B cell (primary cell): ENCODE results near the gene CKS2. TPM values are rescaled to one million over a fixed set of nuclear protein-coding genes. Genes with fewer than 3 reads are reported as not detected.
A peak's percentile ranks its signal among the peaks of the same experiment; 100 is the strongest.

ENCODE experiments used
- ATAC-seq: fragments of 200-7000 bp; cut with Tn5 transposase; one replicate; pipeline ENCODE4 v1.10.0; 2021; ENCODE audit warnings: low read depth, mild to moderate bottlenecking, moderate number of reproducible peaks, moderate library complexity
- CTCF ChIA-PET: fragments of 350-600 bp; sonication (Branson Sonifier 250); formaldehyde crosslinking; loops from one replicate; lab custom pipeline; 2021; ENCODE audit warnings: antibody characterized with exemption, inconsistent platforms; lab: Charles Lee
- POLR2A ChIA-PET: fragments of 350-600 bp; sonication (Branson Sonifier 250); formaldehyde crosslinking; loops from one replicate; lab custom pipeline; 2021; ENCODE audit warnings: antibody characterized with exemption; lab: Charles Lee
- DNase-seq: peaks from one replicate; pipeline ENCODE4 v3.0.0; 2013
- H2AFZ ChIP-seq: 2 replicates; pipeline ENCODE4 v1.6.1; 2012; ENCODE audit warnings: mild to moderate bottlenecking, low read depth, low read length; ENCODE audit not compliant: insufficient read depth, poor library complexity, severe bottlenecking
- H3K27ac ChIP-seq, 2 donors: 1 replicate in 1 of 2; 2 replicates in 1 of 2; pipeline ENCODE4 v1.5.1; 2012 to 2013; ENCODE audit warnings: low read length in 2 of 2, mild to moderate bottlenecking in 2 of 2, moderate library complexity in 1 of 2
- H3K27me3 ChIP-seq, 4 experiments: fragments of 200-600 bp in 1 of 4; sonication (generic) in 1 of 4; replicated peaks in 1 of 4; 1 replicate in 2 of 4; 2 replicates in 2 of 4; pipeline versions ENCODE4 v1.6.1 to v1.7.0; 2013 to 2016; ENCODE audit warnings: low read length in 3 of 4, mild to moderate bottlenecking in 2 of 4, mixed read lengths in 1 of 4, moderate library complexity in 1 of 4; ENCODE audit not compliant: insufficient read depth in 4 of 4, control insufficient read depth in 3 of 4; ENCODE audit errors: control extremely low read depth in 1 of 4
- H3K36me3 ChIP-seq, 2 experiments: replicated peaks in 1 of 2; 1 replicate in 1 of 2; 2 replicates in 1 of 2; pipeline versions ENCODE4 v1.6.1 to v1.7.1; 2013; ENCODE audit warnings: low read length in 1 of 2; ENCODE audit not compliant: insufficient read depth in 2 of 2, control insufficient read depth in 1 of 2; ENCODE audit errors: control extremely low read depth in 1 of 2, extremely low read depth in 1 of 2
- H3K4me1 ChIP-seq, 2 donors: fragments of 200-600 bp in 1 of 2; sonication (generic) in 1 of 2; 1 replicate in 1 of 2; 2 replicates in 1 of 2; pipeline versions ENCODE4 v1.5.1 to v1.6.1; 2013 to 2017; ENCODE audit warnings: low read length in 2 of 2; ENCODE audit not compliant: control insufficient read depth in 2 of 2, insufficient read depth in 2 of 2
- H3K4me2 ChIP-seq: replicated peaks from 2 replicates; pipeline ENCODE3; 2012; ENCODE audit warnings: mild to moderate bottlenecking, low read depth, low read length; ENCODE audit not compliant: poor library complexity, severe bottlenecking
- H3K4me3 ChIP-seq, 5 experiments: fragments of 200-600 bp in 1 of 5; sonication (generic) in 1 of 5; 1 replicate in 3 of 5; 2 replicates in 2 of 5; pipeline versions ENCODE4 v1.5.1 to v1.7.0; 2011 to 2016; ENCODE audit warnings: low read length in 4 of 5, mild to moderate bottlenecking in 4 of 5, low read depth in 2 of 5, control low read depth in 1 of 5, moderate library complexity in 1 of 5; ENCODE audit not compliant: insufficient read depth in 1 of 5; ENCODE audit errors: control extremely low read depth in 1 of 5, extremely low read depth in 1 of 5
- H3K79me2 ChIP-seq: fragments of 200-600 bp; sonication (generic); one replicate; pipeline ENCODE4 v1.6.0; 2016; ENCODE audit warnings: low read length; ENCODE audit not compliant: control insufficient read depth, insufficient read depth
- H3K9ac ChIP-seq: fragments of 200-600 bp; sonication (generic); 2 replicates; pipeline ENCODE4 v1.6.1; 2017; ENCODE audit warnings: mild to moderate bottlenecking, low read length, moderate library complexity
- H3K9me3 ChIP-seq, 3 donors: one replicate each; pipeline versions ENCODE4 v1.6.1 to v1.7.1; 2013; ENCODE audit warnings: low read length in 2 of 3; ENCODE audit not compliant: control insufficient read depth in 2 of 3, insufficient read depth in 1 of 3; ENCODE audit errors: control extremely low read depth in 1 of 3
- H4K20me1 ChIP-seq: 2 replicates; pipeline ENCODE4 v1.6.0; 2012; ENCODE audit warnings: mild to moderate bottlenecking, low read length; ENCODE audit not compliant: insufficient read depth, control insufficient read depth, poor library complexity, severe bottlenecking
- H3K27ac Mint-ChIP-seq: one replicate; pipeline ENCODE4 v1.8.0; 2021; ENCODE audit warnings: mixed read lengths
- H3K27me3 Mint-ChIP-seq: one replicate; pipeline ENCODE4 v1.8.0; 2021; ENCODE audit warnings: mixed read lengths
- H3K4me1 Mint-ChIP-seq: one replicate; pipeline ENCODE4 v1.8.0; 2021; ENCODE audit warnings: mixed read lengths
- H3K4me3 Mint-ChIP-seq: one replicate; pipeline ENCODE4 v1.8.0; 2021; ENCODE audit warnings: mixed read lengths
- H3K9me3 Mint-ChIP-seq: one replicate; pipeline ENCODE4 v1.8.0; 2022; ENCODE audit warnings: mixed read lengths; ENCODE audit not compliant: insufficient read depth
- CTCF ChIP-seq: fragments of 200-600 bp; IDR thresholded peaks from one replicate; pipeline ENCODE4 v1.8.0; 2022; ENCODE audit warnings: antibody characterized with exemption, mild to moderate bottlenecking
- EZH2 ChIP-seq: IDR thresholded peaks from 2 replicates; pipeline ENCODE4 v1.6.1; 2012; ENCODE audit warnings: borderline replicate concordance, low read depth, mild to moderate bottlenecking, moderate library complexity, low read length; ENCODE audit not compliant: insufficient read depth, poor library complexity, severe bottlenecking
- WGBS: methylation state at CpG from one replicate; pipeline ENCODE4 v1.1.5; 2013; ENCODE audit warnings: missing lambda C conversion rate; ENCODE audit not compliant: insufficient coverage; 5-methylcytosine and 5-hydroxymethylcytosine counted together
- intact Hi-C: fragments of 100-400 bp; cut with micrococcal nuclease; formaldehyde crosslinking; loops from one replicate; pipeline ENCODE4 v1.10.0; 2022
- polyA plus RNA-seq: library from polyadenylated mRNA; depleted of rRNA; stranded (reverse); fragments of >200 nt; gene quantifications from 2 replicates; pipeline ENCODE4 v1.2.3, GENCODE V29; 2012
- total RNA-seq, 2 donors: library from RNA; stranded (reverse); fragments of 120-200 nt in 1 of 2; gene quantifications; 1 replicate in 1 of 2; 2 replicates in 1 of 2; pipeline versions ENCODE4 v1.2.3 to v1.2.4, GENCODE V29; 2013 to 2022

Gene CKS2
- total and polyA plus RNA-seq, 2 donors (not counting 1 experiment from before 2014, with no cell fraction given) = 11.5 to 64.4 TPM

GRCh38 chr9:89318123-89319014 lies 7.4 kb downstream of the CKS2 start, which contains the start of gene SECISBP2:
TSS of gene SECISBP2 (plus strand) at chr9:89318500. CDS start at chr9:89318577, 77 bp downstream.
- peak; percentile 91 for ATAC-seq
- WGBS = under 1% methylated on average over 87 of the region's 91 CpGs
- CTCF ChIA-PET = interaction anchor here (0.6 to 1.0 kb wide), 2 partner anchors 9 to 230 kb away, joined by 3 read pairs; no protein-coding TSS in a partner anchor

More at GRCh38 chr9:89318123-89319014, 7.4 kb downstream of the CKS2 start, which contains the start of gene SECISBP2:
- H3K9me3 ChIP-seq = no peaks in the 10 kb centered on the region
- peak within 1 kb of the TSS; percentile 77 for H2AFZ ChIP-seq
- peak within 1 kb of the TSS; percentile 94 for H3K9ac ChIP-seq
- Mint-ChIP-seq H3K9me3 (no peaks in the 10 kb centered on the region), H3K27ac (peak within 1 kb of the TSS; percentile 93), H3K4me1 (peaks cover 65% of the 10 kb centered on the region), H3K27me3 (no peaks in the 10 kb centered on the region), H3K4me3 (peak within 1 kb of the TSS; percentile 89)
- TF ChIP-seq CTCF = peak; percentile 82
- TF ChIP-seq EZH2 = no peak
- H3K4me1 ChIP-seq = peaks cover 20 to 21% of the 10 kb centered on the region in 2 donors
- peaks cover 9 to 38% of the 10 kb centered on the region in 2 experiments for H3K36me3 ChIP-seq
- peaks cover 12% of the 10 kb centered on the region for H4K20me1 ChIP-seq
- peak within 1 kb of the TSS; percentile 56 to 93 (median 81) for H3K4me3 ChIP-seq
- DNase-seq = peak; percentile 97
- H3K79me2 ChIP-seq = peaks cover 62% of the 10 kb centered on the region
- H3K4me2 ChIP-seq = peak within 1 kb of the TSS; percentile 86
- peak within 1 kb of the TSS; percentile 96 to 99 for H3K27ac ChIP-seq
- no peaks in the 10 kb centered on the region for H3K27me3 ChIP-seq
- POLR2A ChIA-PET = interaction anchor here (0.6 to 1.0 kb wide), 2 partner anchors 8 to 17 kb away, joined by 3 to 5 read pairs; partner anchors contain the start of gene CKS2
- intact Hi-C loops = loop anchor here (1.0 to 5.0 kb wide), 6 partner anchors 8 to 931 kb away; partner anchors contain the start of genes GADD45G and SPIN1
